Trophoblast cell (in vitro differentiated cells and primary cell): Measurements from ENCODE around the gene MEN1.

ENCODE experiments used
- DNase-seq, 2 donors: peaks; one replicate each; pipeline ENCODE4 v3.0.0-alpha.2; 2016
- H2AFZ ChIP-seq: 2 replicates; pipeline ENCODE4 v1.6.1; 2013; ENCODE audit warnings: low read length, moderate library complexity, mild to moderate bottlenecking; ENCODE audit not compliant: insufficient read depth, poor library complexity
- H2AK5ac ChIP-seq: 2 replicates; pipeline ENCODE4 v1.6.1; 2013; ENCODE audit warnings: mild to moderate bottlenecking, low read length
- H2BK120ac ChIP-seq: 2 replicates; pipeline ENCODE4 v1.6.1; 2013; ENCODE audit warnings: low read length, mild to moderate bottlenecking, moderate library complexity; ENCODE audit not compliant: insufficient read depth, poor library complexity
- H2BK12ac ChIP-seq: 2 replicates; pipeline ENCODE4 v1.6.1; 2013; ENCODE audit warnings: mild to moderate bottlenecking, low read length, moderate library complexity
- H2BK5ac ChIP-seq: 2 replicates; pipeline ENCODE4 v1.6.1; 2013; ENCODE audit warnings: low read length, low read depth, moderate library complexity, mild to moderate bottlenecking; ENCODE audit not compliant: poor library complexity
- H3K14ac ChIP-seq: 2 replicates; pipeline ENCODE4 v1.6.1; 2013; ENCODE audit warnings: mild to moderate bottlenecking, low read length
- H3K18ac ChIP-seq: 2 replicates; pipeline ENCODE4 v1.6.1; 2013; ENCODE audit warnings: mild to moderate bottlenecking, low read length
- H3K23ac ChIP-seq: 2 replicates; pipeline ENCODE4 v1.6.1; 2013; ENCODE audit warnings: low read length
- H3K27ac ChIP-seq: 2 replicates; pipeline ENCODE4 v1.5.1; 2013; ENCODE audit warnings: low read depth, mild to moderate bottlenecking, inconsistent platforms, low read length, moderate library complexity
- H3K27me3 ChIP-seq: 2 replicates; pipeline ENCODE4 v1.6.1; 2013; ENCODE audit warnings: inconsistent platforms, mild to moderate bottlenecking, low read length, moderate library complexity; ENCODE audit not compliant: insufficient read depth
- H3K36me3 ChIP-seq, 2 experiments: 1 replicate in 1 of 2; 2 replicates in 1 of 2; pipeline ENCODE4 v1.6.1; 2013; ENCODE audit warnings: low read length in 2 of 2, mild to moderate bottlenecking in 2 of 2, moderate library complexity in 1 of 2; ENCODE audit not compliant: insufficient read depth in 2 of 2, control insufficient read depth in 1 of 2
- H3K4ac ChIP-seq: 2 replicates; pipeline ENCODE4 v1.6.1; 2013; ENCODE audit warnings: low read depth, mild to moderate bottlenecking, low read length, moderate library complexity
- H3K4me1 ChIP-seq, 2 experiments: 1 replicate in 1 of 2; 2 replicates in 1 of 2; pipeline ENCODE4 v1.6.1; 2013; ENCODE audit warnings: low read length in 2 of 2, mild to moderate bottlenecking in 2 of 2, moderate library complexity in 1 of 2; ENCODE audit not compliant: insufficient read depth in 2 of 2, control insufficient read depth in 1 of 2
- H3K4me2 ChIP-seq: 2 replicates; pipeline ENCODE4 v1.6.1; 2013; ENCODE audit warnings: inconsistent platforms, mild to moderate bottlenecking, low read length, moderate library complexity
- H3K4me3 ChIP-seq: 2 replicates; pipeline ENCODE4 v1.5.1; 2013; ENCODE audit warnings: mild to moderate bottlenecking, low read depth, low read length, inconsistent platforms
- H3K79me1 ChIP-seq: one replicate; pipeline ENCODE4 v1.6.1; 2013; ENCODE audit warnings: low read length
- H3K79me2 ChIP-seq: 2 replicates; pipeline ENCODE4 v1.6.1; 2013; ENCODE audit warnings: low read length, mild to moderate bottlenecking; ENCODE audit not compliant: control insufficient read depth, insufficient read depth, poor library complexity
- H3K9ac ChIP-seq: 2 replicates; pipeline ENCODE4 v1.6.1; 2013; ENCODE audit warnings: mild to moderate bottlenecking, low read length
- H3K9me3 ChIP-seq: 2 replicates; pipeline ENCODE4 v1.6.1; 2013; ENCODE audit warnings: low read depth, mild to moderate bottlenecking, control low read depth, inconsistent platforms, low read length; ENCODE audit not compliant: insufficient read depth
- H4K12ac ChIP-seq: 2 replicates; pipeline ENCODE4 v1.6.1; 2013; ENCODE audit warnings: low read depth, mild to moderate bottlenecking, low read length, moderate library complexity
- H4K8ac ChIP-seq: 2 replicates; pipeline ENCODE4 v1.6.1; 2013; ENCODE audit warnings: low read depth, mild to moderate bottlenecking, low read length, moderate library complexity
- H4K91ac ChIP-seq: one replicate; pipeline ENCODE4 v1.6.1; 2013; ENCODE audit warnings: low read depth, mild to moderate bottlenecking, low read length, moderate library complexity
- WGBS: extraction: QIAGEN DNeasy Blood & Tissue Kit; methylation state at CpG from one replicate; pipeline ENCODE4 v1.1.7; 2013; ENCODE audit warnings: missing lambda C conversion rate; ENCODE audit not compliant: insufficient read length, insufficient coverage; ENCODE audit errors: extremely low coverage; 5-methylcytosine and 5-hydroxymethylcytosine counted together

The MEN1 gene

DNA sequence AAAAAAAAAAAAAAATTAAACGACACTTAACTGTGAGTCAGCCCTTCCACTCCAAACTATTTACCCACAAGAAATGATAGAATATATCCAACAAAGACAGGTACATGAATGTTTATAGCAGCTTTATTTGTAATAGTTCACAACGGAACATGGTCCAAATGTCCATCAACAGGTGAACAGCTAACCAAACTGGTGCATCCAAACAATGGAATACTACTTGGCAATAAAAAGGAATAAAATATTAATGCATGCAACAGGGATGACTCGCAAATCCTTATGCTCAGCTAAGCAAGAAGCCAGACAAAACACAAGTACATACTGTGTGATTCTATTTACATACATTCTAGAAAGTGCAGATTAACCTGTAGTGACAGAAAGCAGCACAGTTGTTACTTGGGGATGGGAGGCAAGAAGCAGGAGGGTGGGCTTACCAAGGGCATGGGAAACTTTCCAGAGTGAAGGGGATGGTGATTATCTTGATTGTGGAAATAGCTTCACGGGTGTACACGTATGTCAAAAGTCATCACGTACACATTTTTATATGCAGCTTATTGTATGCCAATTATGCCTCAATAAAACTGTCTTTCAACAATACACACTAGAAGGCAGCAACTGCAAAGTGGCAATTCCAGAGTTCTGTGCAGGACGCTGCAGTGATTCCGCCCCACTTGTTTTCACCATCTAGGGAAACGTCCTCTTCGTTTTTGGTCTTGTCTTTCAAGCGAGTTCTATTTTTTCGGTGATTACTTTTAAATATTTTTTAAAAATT, 25.4 kb downstream of the MEN1 start:
- peaks cover 15 to 20% of the 10 kb centered on the region in 2 experiments for H3K36me3 ChIP-seq
- H2BK5ac ChIP-seq, result no peak overlapping the region
- no peak overlapping the region for H4K91ac ChIP-seq
- H2AFZ ChIP-seq, result no peak overlapping the region
- DNase-seq, result no peak
- H4K12ac ChIP-seq, result no peak overlapping the region
- no peak overlapping the region for H2AK5ac ChIP-seq
- no peak overlapping the region for H2BK12ac ChIP-seq
- no peak overlapping the region for H3K4me2 ChIP-seq
- no peak overlapping the region for H3K14ac ChIP-seq
- H3K79me1 ChIP-seq, result no peaks in the 10 kb centered on the region
- H3K23ac ChIP-seq, result no peak overlapping the region
- H3K4me1 ChIP-seq, result no peaks in the 10 kb centered on the region
- no peak overlapping the region for H3K9ac ChIP-seq
- H4K8ac ChIP-seq, result no peak overlapping the region
- no peak overlapping the region for H3K4ac ChIP-seq
- no peak overlapping the region for H3K18ac ChIP-seq
- no peak overlapping the region for H3K27ac ChIP-seq
- no peak overlapping the region for H3K4me3 ChIP-seq
- no peak overlapping the region for H2BK120ac ChIP-seq
- WGBS, result no CpG with 5 or more reads among the region's 12 CpGs
- no peaks in the 10 kb centered on the region for H3K79me2 ChIP-seq
- no peaks in the 10 kb centered on the region for H3K9me3 ChIP-seq
- no peaks in the 10 kb centered on the region for H3K27me3 ChIP-seq

DNA sequence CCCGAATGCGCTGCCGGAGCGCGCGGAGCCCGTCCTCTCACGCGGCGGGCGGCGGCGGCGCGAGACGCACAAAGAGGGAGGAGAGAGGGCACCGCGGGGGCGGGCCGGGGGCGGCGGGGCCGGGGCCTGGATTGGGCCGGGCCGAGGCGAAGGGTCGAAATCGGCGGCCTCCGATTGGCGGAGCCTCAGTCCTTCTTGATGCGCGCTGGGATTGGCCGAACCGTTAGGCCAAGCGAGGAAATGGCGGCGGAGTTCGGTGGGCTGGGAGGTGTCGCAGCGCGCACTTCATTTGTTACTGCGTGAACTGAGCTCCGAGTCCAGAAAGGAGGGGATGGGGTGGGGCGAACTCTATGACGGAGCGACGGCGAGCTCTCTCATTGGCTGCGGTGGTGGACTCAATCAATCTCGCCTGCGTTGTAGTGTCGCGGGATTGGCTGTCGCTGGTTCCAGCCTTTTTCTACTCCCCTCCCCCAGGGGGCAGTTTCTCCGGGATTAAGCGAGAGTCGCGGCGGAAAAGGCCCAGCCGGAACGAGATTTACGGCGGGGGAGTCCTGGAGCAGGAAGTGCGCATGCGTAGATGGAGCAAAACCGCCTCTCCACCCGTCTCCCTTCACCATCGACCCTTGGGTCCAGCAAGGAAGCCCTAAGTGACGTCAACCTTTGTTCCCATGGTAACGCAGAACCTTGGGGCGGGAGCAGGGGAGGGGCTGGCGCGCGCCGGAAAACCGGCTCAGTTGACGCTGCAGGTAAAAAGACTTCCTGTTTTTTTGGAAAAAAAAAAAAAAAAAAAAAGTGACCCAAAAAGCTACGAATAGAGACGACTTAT, 31.7 kb downstream of the MEN1 start, which contains the start of gene SF1:
Gene SF1 (minus strand): TSS at position 70 of the 826 bp plus-strand sequence. CDS start 150 bp downstream, outside the sequence.
- Histone ChIP-seq H2BK120ac (peak within 1 kb of the TSS; percentile 86), H3K9me3 (no peaks in the 10 kb centered on the region), H4K8ac (peak within 1 kb of the TSS; percentile 97), H4K12ac (peak within 1 kb of the TSS; percentile 88), H3K14ac (peak within 1 kb of the TSS; percentile 79), H3K79me1 (peaks cover 10% of the 10 kb centered on the region), H2AK5ac (peak within 1 kb of the TSS; percentile 49), H3K9ac (peak within 1 kb of the TSS; percentile 99), H3K4me1 (peaks cover 3 to 4% of the 10 kb centered on the region in 2 experiments), H3K27ac (peak within 1 kb of the TSS; percentile 99), H3K23ac (no peak within 1 kb of the TSS), H3K36me3 (peaks cover 10 to 25% of the 10 kb centered on the region in 2 experiments), H4K91ac (peak within 1 kb of the TSS; percentile 91), H2AFZ (peak within 1 kb of the TSS; percentile 66), H3K79me2 (peaks cover 14% of the 10 kb centered on the region), H3K4me3 (peak within 1 kb of the TSS; percentile 97), H3K4me2 (peak within 1 kb of the TSS; percentile 71), H3K18ac (peak within 1 kb of the TSS; percentile 90), H2BK5ac (peak within 1 kb of the TSS; percentile 89), H3K27me3 (no peaks in the 10 kb centered on the region), H3K4ac (peak within 1 kb of the TSS; percentile 99), H2BK12ac (no peak within 1 kb of the TSS)
- peak; percentile 100 for DNase-seq
- WGBS, result no CpG with 5 or more reads among the region's 80 CpGs

DNA sequence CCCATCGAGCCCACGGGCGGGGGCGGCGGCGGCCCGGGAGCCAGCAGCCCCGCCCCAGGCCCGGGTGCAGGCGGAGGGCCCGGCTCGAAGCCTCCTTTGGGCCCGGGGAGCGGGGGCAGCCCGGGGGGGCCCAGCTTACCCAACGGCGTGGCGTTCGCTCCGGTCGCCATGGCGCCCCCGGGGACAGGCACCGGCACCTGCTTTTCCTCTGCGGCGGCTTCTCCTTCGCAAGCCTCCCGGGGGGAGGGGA, 32.2 kb downstream of the MEN1 start:
- H3K4me2 ChIP-seq, result peak overlapping the region; percentile 43
- H3K4ac ChIP-seq, result peak overlapping the region; percentile 63
- no peak overlapping the region for H3K23ac ChIP-seq
- H3K36me3 ChIP-seq, result peaks cover 12 to 31% of the 10 kb centered on the region in 2 experiments
- H3K18ac ChIP-seq, result peak overlapping the region; percentile 90
- no peak overlapping the region for H2BK12ac ChIP-seq
- peak overlapping the region; percentile 70 for H4K8ac ChIP-seq
- WGBS, result no CpG with 5 or more reads among the region's 28 CpGs
- no peak for DNase-seq
- H3K9me3 ChIP-seq, result no peaks in the 10 kb centered on the region
- H2AK5ac ChIP-seq, result peak overlapping the region; percentile 49
- H2AFZ ChIP-seq, result peak overlapping the region; percentile 38
- H3K27ac ChIP-seq, result peak overlapping the region; percentile 99
- peak overlapping the region; percentile 86 for H2BK120ac ChIP-seq
- H3K79me2 ChIP-seq, result peaks cover 14% of the 10 kb centered on the region
- peak overlapping the region; percentile 69 for H3K14ac ChIP-seq
- H2BK5ac ChIP-seq, result peak overlapping the region; percentile 89
- peak overlapping the region; percentile 88 for H4K12ac ChIP-seq
- H3K79me1 ChIP-seq, result peaks cover 10% of the 10 kb centered on the region
- no peaks in the 10 kb centered on the region for H3K27me3 ChIP-seq
- H3K9ac ChIP-seq, result peak overlapping the region; percentile 99
- peaks cover 3 to 4% of the 10 kb centered on the region in 2 experiments for H3K4me1 ChIP-seq
- H3K4me3 ChIP-seq, result peak overlapping the region; percentile 97
- peak overlapping the region; percentile 91 for H4K91ac ChIP-seq

DNA sequence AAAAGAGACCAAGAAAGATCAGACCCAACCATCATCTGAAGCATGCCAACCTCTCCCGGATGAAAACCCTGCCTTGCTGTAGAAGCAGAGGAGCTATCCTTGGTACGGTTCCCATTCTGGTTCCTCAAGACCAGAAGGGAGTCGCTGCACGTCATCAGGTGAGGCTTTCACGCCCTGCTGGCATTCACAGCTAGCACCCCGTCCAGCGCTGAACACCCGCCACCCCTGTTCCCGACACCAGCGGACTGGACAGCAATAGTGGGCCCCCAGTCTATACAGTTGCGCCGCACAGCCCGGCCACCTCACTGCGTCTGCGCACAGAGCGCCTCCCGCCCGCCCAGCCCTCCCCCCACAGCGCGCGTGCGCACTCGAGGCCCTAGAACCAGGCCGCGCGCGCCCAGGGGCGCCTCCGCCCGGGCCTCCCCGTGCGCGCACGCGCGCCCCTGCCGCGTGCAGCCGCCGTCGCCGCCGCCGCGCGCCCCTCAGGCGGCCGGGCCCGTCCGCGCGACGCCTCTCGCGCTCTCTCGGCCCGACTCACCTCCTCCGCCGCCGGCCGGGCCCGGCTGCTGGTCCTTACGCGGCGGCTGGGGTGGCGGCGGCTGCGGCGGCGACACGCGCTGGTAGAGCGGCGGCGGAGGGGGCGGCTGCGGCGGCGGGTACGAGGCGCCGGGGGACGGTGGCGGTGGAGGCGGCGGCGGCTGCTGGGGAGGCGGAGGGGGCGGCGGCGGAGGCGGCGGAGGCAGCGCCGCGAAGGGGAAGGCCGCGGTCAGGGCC, 32.7 kb downstream of the MEN1 start:
- Histone ChIP-seq H2BK5ac (peak overlapping the region; percentile 89), H3K4me2 (peak overlapping the region; percentile 71), H2BK12ac (no peak overlapping the region), H3K9me3 (no peaks in the 10 kb centered on the region), H3K79me1 (peaks cover 10% of the 10 kb centered on the region), H3K79me2 (peaks cover 14% of the 10 kb centered on the region), H3K14ac (peak overlapping the region; percentile 76), H3K4me1 (peaks cover 3 to 4% of the 10 kb centered on the region in 2 experiments), H3K4ac (peak overlapping the region; percentile 99), H3K36me3 (peaks cover 16 to 35% of the 10 kb centered on the region in 2 experiments), H3K27me3 (no peaks in the 10 kb centered on the region), H2AK5ac (no peak overlapping the region), H2AFZ (no peak overlapping the region), H4K8ac (peak overlapping the region; percentile 81), H2BK120ac (peak overlapping the region; percentile 86), H4K91ac (peak overlapping the region; percentile 91), H3K27ac (peak overlapping the region; percentile 99), H3K4me3 (peak overlapping the region; percentile 97), H3K18ac (peak overlapping the region; percentile 90), H3K9ac (peak overlapping the region; percentile 99), H3K23ac (no peak overlapping the region), H4K12ac (peak overlapping the region; percentile 88)
- DNase-seq, result peak; percentile 61 to 88
- no CpG with 5 or more reads among the region's 98 CpGs for whole genome bisulfite sequencing
